HG02938 (cell line): ENCODE measurements around the gene SCRN2.

Experiments
- ATAC-seq: cut with Tn5 transposase; IDR thresholded peaks from one replicate; pipeline ENCODE4 v1.9.1; 2021; ENCODE audit warnings: mild to moderate bottlenecking, moderate library complexity; ENCODE audit not compliant: unreplicated experiment

The SCRN2 gene

GRCh38 chr17:47822785-47823184 is 18.3 kb downstream of the SCRN2 start:
- no peak for ATAC-seq

- no peak for ATAC-seq
Measured at GRCh38 chr17:47821424-47822391, 19.4 kb downstream of the SCRN2 start, which contains the start of gene OSBPL7. OSBPL7 (minus strand) TSS chr17:47821794; CDS start chr17:47820278, 1,516 bp downstream.

- no peak for ATAC-seq
Measured at GRCh38 chr17:47821031-47821423, 20.0 kb downstream of the SCRN2 start.

DNA sequence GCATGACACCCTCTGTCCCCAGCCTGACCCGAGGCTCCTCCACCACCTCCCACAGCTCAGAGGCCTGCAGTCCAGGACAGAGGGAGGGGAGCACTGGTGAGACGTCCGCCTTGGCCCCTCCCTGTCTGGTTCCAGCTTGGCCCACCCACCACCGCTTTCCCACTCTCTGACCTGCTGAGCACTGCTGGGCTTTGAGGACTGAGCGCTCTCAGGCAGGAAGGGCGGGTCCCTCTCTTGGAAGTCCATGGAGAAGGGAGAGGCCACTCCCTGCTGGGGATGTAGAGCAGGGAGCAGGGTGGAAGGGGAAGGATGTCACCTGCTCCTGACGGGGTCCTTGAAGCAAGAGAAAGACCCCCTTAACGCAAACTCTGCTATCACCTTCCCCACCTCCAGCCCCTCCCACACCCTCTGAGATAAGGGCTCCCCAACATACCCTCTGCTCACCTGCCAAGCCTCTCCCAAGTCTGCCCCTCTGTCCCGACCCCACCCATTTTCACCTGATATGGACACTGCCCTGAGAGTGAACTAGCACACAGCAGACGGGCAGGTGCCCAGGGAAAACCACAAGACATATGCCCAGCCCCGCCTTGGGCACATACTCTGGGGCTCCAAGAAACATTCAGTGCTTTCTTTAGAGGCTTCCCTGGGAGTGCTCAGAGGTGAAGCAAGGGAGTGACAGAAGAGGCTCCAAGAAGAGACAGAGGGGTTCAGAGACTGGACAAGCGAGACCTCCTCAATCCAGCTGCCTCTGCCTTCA is 20.9 kb downstream of the SCRN2 start:
- ATAC-seq, result no peak

DNA sequence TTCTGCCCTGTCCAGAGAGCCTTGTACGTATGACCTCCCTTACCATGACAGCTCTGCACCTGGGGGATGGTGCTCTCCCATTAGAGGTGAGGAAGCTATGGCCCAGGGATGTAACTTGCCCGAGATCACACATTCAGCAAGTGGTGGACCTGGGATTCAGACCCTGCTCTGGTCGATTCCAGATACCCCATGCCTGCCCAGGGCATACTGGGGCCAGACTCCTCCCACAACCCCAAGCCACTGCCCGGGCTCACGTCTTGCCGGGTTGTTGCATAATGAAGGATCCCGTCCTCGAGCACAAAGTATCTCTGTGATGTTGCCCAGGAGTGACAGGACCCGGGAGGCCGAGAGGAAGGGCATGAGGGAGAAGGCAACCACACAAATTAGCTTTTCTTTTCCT is 21.6 kb downstream of the SCRN2 start:
- no peak for ATAC-seq

DNA sequence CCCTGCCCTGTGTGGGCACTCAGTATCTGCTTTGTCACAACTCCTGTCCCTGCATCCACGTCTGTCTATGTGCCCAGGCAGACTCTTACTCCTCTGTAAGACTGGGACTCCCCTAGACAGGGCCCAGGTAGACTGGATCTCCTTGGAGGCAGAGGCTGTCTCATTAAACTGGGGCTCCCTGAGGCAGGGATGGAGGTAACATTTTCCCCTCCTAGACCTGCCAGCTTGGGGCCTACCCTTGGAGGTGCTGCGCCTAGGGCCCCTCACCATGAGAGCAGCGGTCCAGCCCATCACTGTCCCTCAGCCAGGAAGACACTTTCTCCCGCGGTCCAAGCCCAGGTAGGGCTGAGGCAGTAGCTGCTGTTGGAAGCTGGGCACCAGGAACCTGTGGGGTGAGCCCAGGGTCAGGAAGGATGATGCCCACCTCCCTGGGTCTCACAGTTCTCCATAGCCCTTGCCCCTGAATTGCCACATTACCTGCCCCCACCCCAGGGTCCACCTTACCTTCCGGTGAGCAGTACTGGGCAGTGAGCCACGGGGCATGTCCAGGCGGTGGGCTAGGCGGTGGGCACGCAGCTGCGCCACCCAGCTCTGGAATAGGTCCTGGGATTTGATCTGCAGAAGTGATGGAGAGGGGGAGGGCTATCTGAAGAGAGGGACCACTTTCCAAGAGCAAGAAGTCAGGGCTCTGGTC is 22.9 kb downstream of the SCRN2 start:
- ATAC-seq, result no peak

DNA sequence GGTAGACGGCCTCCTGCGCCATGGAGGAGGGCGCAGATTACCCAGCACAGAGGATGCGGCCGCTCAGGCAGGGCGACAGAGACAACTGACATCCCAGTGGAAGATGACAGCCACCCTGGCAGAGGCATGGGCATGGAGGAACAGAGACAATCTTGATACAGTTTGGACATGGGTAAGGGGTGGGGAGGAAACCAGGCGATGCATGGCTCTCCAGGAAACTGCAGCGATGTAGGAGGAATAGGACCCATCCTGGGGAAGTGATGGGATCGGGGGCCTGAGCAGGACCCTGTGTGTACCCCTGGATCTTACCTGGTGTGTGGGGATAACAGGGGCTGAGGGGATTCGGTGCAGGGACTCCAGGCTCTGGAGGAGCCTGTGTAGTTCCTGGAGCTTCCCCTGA is 24.1 kb downstream of the SCRN2 start:
- ATAC-seq, result no peak

DNA sequence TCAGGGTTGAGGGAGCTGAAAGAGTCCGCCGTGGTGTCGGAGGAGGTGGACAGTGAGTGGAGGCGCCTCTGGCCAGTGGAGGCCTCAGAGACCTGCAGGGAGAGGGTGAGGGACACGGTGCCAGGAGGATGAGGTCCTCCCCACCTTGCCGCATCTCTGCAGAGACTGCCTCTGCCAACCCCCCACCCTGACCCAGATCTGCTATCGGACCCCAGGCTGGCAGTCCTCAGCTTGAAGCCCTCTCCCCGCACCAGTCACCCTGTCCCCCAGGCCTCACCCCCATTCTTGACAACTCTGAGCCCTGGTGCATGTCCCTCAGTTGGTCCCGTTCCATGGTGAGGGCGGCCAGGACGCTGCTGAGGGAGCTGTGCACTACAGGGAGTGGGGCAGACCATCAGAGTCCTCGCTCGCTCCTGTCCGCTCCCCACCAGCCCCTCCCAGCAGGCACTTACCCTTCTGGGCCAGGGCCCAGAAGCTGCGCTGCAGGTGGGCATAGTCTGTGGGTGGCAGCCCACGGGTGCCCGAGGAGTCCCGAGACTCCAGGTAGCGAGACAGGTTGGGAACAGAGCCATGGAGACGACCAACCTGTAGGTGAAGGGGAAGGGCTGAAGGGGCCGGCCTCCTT is 24.9 kb downstream of the SCRN2 start:
- ATAC-seq, result no peak

DNA sequence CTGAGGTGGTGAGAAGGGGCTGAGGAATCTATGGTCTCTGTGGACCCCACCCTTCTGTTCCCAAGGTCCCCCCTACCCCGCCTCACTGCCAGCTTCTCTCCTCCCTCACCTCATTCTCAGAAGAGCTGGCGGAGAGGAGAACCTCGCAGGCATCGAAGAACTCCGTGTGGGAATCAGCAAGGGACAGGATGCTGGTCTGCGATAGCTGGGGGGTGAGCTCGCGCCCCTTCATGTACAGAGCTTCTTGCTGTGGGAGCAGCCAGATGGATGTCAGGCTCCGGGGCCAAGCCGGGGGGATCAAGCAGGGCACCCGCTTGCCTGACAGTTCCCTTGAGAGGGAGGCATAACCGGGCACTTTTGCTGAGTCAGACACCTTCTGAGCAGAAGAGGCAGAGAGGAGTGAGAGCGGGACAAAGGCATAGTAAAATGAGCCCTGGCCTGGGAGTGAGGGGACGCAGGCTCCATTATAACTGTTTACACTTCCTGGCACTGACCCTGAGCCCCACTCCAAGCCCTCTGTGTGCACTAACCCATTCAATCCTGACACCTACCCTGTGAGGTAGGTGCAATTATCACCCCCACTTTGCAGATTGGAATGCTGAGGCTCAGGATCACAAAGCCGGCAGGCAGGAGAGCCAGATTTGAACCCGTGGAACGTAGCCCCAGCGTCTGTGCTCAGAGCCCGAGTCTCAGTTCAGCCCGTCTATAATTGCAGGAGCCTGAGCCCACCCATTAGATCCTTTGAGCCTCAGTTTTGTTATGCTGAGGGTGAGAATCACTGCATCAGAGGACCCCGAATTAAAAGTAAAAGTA is 25.8 kb downstream of the SCRN2 start:
- no peak for ATAC-seq

DNA sequence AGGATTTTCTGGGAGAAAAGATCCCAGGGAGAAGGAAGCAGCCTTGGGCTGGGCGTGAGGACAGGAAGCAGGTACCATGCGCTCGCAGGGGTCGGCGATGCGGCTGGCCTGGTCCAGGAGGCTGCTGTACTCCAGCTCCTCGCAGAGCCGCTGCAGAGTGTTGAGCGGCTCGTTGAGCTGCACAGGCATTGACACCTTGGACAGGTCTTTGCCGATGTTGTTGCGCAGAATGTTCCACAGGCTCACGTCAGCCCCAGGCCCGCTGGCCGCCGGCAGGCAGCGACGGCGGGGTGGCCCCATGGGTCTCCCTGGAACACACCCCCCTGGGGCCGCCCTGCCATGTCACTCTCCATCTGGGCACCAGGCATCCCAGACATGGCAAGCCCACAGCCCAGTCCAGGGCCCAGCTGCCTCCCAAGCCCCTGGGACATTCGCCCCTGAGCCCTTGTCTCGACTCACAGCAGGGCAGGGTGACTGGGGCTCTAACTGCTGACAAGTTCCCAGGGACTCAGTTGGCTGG is 27.5 kb downstream of the SCRN2 start:
- no peak for ATAC-seq

DNA sequence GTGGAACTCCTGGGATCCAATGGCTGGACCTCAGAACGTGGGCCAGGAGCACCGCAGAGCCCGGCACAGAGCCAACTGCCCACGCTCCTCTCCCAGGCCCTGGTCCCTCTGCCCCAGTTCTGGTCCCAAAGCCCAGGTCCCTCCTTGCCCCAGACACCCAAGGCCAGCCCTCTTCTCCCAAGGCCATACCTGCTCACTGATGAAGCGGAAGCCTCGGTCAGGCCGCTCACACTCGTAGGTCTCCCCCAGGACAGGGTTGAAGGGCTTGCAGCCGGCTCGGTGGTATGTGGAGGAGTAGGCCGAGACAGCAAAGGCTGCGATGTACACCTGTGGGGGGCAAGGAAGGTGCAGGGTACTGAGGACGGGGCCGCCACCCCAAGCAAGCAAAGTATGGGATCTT is 28.0 kb downstream of the SCRN2 start:
- ATAC-seq, result no peak

- ATAC-seq, result no peak
Measured at GRCh38 chr17:47812146-47812920, 28.7 kb downstream of the SCRN2 start.

- ATAC-seq, result no peak
Measured at GRCh38 chr17:47811709-47812108, 29.4 kb downstream of the SCRN2 start.

- no peak for ATAC-seq
Measured at GRCh38 chr17:47810901-47811635, 30.0 kb downstream of the SCRN2 start.

- no peak for ATAC-seq
Measured at GRCh38 chr17:47810200-47810821, 30.8 kb downstream of the SCRN2 start.

DNA sequence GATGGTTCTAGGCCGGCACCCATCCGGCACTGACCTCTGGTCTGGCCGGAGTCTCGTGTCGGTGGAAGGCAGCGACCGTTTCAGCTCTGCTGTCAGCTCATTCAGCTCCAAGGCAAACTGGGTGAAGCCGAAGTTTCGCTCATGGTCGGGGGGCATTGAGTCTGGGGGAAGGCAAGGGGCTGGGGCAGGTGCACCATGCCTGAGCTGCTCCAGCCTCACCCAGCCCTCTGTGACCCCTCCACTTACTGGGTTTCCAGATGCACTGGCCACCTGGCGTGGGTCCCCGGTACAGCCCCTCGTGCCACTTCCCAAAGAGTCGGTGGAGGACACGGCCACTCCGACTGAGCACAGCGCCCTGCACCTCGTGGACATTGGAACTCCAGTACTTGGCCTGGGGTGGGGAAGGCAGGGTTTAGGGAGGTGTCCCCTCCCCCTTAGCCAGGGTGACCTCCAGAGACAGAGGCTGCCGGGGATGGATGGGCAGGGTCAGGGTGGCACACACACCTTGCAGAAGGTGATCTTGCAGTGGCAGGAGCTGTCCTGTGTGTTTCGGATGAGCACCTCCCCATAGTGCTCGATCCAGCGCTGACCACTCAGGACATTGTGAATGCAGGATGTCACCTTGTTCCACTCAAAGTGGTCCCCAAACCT is 32.1 kb downstream of the SCRN2 start:
- no peak for ATAC-seq

- no peak for ATAC-seq
Measured at GRCh38 chr17:47808036-47808829, 32.8 kb downstream of the SCRN2 start.
